GM21423 (cell line): Measurements from ENCODE around the gene SPAG17.

Source experiments
- ATAC-seq: cut with Tn5 transposase; IDR thresholded peaks from one replicate; pipeline ENCODE4 v1.9.1; 2021; ENCODE audit warnings: mild to moderate bottlenecking, moderate library complexity; ENCODE audit not compliant: unreplicated experiment

Gene SPAG17

DNA sequence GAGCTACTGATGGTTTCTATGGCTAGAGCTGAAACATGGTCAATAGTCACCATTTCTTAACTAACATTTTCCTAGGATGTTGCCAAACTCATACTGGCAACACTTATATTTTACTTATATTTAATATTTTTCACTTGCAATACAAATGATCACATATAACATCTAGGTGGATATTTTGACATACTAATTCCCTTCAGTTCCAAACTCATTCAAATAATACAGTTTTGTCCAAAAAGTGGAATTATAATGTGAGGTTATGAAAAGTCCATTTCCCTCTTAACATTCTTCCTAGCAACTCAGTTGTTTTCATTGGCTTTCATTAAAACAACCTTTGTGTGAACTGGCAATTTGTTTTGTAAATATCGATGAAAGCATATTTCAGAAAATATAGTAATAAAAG is 16.0 kb downstream of the SPAG17 start:
- ATAC-seq = no peak

DNA sequence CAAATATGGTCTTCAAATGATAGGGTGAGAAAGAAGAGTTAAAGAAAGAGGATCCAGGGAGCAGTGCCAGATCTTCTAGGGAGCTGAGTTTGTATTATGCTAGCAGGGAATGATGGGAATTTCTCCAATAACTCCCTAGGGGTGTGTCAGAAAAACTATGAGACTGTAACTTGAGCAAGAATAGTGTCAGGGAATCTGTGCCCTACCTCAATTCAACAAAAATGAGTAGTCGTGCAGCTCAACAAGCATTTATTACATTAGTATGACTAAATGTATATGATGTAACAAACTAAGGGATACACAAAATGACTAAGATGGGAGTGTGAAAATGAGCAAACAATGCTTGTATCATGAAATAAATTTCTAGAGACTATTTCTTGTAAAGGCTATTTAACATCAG is 24.2 kb downstream of the SPAG17 start:
- ATAC-seq = no peak

DNA sequence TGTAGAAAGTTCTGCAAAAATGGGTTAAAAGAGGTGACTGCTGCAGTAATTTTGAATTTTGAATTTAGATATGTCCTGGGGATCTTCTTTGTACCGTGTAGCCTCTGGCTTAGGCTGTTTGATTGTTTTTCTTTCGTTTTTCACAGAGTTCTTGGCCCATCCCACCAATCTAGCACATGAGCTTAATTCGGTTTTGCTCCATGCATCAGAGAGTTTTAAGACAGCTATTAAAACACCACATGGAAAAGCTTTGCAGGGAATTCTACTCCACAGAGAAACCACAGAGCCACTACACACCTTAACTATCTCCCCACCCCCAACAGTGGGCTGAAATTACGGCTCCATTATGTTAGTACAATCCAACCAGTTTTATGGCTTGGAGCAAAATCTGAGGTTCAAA is 25.5 kb downstream of the SPAG17 start:
- no peak for ATAC-seq

DNA sequence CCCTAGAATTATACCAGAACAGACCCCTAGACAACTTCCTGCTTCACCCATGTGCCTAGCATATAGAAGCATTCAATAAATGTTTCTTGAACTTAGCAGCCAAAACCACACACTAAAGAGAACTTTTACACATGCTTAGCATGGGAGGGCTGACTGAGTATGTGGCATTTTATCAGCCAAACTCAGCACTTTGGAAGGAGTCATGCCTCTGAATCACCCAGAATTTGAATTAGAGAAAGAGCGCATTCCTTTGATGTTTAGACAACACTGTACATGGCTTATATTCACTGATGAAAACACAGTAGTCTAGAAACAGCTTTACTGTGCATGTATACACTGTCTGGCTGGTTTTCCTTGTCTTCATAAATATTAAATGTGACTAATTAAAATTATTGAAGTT is 26.1 kb downstream of the SPAG17 start:
- no peak for ATAC-seq

DNA sequence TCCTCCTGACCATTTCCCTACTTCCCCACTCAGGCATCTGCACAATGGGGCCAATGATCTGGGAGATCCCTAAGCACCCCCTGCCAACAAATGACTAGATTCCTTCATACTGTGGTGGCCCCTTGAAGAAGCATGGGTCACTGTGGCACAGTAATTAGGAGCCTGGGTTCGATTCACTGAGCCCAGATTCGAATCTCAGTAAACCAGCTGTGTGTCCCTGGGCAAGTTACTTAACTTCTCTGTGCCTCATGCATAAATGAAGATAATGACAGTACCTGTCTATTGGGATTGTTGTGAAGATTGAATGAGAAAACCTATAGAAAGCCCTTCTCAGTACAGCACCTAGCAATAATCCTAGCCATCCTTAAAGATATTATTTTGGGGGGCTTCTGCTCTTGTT is 27.5 kb downstream of the SPAG17 start:
- no peak for ATAC-seq

DNA sequence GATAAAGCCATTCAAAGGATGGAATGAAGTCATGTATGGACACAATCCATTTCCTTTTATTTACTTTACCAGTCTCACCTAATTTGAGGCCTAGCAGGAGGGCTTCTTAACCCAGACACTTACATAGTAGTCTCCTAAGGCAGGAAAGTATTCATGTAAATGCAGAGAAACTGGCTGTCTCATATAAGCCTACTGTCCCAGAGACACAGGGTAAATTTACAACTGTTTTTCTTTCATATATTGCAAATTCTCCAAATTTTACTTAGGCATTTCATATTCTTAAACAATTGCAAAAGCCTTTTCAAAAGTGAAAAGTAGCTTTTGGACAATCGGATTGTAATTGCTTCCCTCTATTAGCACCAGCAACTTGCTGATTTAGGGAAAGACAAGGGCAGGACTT is 29.9 kb downstream of the SPAG17 start:
- no peak for ATAC-seq

DNA sequence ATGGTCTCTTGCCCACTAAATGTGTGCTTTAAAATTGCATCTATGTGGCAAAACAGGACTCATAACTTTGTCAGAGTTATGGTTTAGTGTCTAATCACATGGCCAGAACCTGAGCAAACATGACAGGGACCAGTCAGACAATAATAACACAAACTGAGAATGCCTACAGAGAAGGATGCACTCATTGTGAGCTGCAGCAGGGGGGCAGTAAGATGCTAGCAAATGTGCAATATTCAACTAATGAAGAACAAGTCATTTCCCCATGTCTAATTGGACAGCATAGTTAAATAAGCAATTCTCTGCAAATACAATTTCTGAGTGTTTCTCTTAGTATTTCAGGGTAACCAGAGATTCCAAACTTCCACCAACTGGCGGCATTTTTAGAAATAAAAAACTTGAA is 30.8 kb downstream of the SPAG17 start:
- no peak for ATAC-seq

DNA sequence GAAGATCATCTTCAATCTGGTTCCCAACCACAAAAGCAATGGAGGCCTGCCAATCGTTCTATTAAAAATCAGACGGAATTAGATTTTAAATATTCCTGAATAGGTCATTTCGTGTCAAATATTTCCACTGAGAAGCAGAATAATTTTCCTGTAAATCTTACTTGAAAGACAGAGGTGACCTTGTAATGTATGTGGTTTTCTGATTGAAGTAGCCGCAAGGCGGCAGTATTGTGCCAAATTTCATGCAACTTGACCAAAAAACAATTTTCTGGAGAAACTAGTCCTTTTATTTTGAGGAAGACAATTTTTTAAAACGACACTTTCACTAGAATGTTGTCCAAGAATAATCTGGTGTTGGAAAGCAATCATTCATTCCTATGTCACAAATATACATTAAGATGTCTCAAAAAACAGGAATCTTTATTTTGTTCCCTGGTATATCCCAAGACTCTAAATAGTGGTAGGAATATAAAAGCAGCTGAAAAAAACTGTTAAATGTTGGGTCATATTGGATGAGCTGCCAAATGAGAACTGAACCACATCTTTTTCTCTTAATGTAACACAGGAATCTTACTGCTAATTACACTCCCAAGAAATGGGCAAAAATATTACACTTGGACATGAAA is 33.6 kb downstream of the SPAG17 start:
- no peak for ATAC-seq

DNA sequence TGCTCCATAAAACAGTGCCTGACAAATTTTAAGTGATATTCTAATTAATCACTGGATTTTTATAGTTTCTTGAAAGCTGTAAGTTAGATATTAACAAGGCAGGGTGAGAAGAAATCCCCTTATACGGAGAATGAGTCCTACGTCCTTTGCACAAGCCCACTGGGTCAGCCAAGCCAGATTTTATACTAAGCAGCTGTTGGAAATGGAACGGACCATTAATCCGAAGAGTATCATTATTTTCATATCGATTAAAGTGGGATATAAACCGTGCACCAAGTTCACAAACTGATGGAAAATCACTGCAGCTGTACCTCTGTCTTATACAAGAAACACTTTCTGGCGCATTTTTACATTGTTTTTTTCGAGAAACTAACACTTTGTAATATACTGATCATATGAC is 35.2 kb downstream of the SPAG17 start:
- no peak for ATAC-seq

DNA sequence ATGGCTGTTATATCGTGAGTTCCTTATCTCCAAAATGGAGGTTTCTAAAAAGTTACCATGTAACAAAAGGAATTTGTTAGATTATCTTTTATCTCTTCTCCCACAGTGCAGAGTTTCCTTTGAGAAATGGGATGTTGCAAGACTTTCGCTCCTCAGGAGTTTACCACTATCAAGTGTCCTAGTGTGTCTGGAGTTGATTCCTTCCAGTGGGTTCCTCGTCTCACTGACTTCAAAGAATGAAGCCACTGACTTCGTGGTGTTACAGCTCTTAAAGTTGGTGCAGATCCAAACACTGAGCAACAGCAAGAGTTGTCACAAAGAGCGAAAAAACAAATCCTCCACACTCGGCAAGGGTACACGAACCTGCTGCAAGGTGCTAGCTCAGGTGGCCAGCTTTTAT is 37.0 kb downstream of the SPAG17 start:
- ATAC-seq = no peak

DNA sequence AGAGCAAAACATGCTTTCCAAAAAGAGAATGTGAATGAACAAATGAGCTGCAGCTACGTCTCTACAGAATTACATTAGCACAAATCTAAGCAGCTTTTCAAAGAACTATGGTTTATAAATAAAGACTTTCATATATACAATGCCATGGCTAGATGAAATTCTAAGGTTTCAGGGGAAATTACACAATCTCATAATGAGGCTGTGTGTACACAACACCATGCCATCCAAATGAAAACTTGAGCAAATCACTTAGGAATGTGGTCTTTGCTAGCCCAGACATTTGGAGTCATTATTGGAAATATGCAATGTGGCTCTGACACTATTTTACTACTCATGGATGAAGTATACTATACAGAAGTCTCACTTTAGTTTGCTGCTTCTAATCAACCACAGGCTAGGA is 37.5 kb downstream of the SPAG17 start:
- ATAC-seq = no peak

DNA sequence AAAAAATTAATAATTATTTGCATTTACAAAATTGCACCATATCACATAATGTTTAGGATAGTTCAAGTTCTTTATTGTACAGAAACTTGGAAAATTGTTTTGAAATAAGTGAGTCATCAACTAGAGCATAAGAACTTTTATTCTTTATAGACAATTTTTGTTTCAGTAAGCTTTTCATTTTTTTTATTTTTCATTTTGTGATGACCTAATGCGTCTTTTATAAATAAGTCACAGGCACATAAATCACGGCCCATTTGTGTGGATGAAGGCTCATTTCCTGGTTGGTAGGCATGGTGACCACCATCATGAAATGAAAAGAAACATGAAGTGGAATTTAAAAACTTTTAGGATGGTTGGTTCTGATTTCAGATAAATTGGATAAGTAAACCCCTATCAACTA is 39.3 kb downstream of the SPAG17 start:
- ATAC-seq = no peak

DNA sequence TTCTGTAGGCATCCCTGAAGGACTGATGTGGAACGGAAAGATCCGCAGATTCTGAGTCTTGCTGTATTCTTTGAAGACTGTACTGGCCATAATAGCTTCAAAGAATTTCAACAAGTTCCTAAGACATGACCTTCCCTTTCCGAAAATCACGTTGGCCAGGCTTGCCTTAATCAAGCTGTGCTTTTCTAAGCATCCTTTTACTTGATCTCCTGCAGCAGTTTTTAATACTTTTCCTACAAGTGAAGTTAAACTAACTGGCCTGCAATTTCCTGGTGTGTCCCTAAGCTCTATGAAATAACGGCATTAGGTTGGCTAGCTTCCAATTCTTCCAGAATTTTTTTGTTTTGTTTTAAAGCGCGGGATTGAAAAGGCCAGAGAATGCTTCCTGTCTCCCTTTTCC is 40.3 kb downstream of the SPAG17 start:
- no peak for ATAC-seq

DNA sequence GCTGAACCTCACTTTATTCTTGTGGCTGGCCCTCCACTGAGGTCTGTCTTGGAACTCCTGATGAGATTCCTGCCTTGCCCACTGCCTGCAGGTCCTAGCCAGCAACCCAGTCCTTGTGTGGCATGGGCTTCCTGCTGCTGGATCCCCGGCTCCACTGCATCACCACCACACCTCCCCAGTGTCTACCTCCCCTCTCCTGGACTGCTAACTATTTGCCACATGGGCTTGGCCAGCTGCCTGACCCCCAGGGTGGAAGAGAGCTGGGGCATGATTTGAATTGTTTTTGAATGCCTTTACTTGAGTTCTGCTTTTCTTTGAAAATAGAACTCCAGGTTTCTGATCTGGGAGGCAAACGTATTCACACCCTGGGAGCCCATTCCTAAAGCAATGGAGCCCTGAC is 41.2 kb downstream of the SPAG17 start:
- ATAC-seq = no peak

DNA sequence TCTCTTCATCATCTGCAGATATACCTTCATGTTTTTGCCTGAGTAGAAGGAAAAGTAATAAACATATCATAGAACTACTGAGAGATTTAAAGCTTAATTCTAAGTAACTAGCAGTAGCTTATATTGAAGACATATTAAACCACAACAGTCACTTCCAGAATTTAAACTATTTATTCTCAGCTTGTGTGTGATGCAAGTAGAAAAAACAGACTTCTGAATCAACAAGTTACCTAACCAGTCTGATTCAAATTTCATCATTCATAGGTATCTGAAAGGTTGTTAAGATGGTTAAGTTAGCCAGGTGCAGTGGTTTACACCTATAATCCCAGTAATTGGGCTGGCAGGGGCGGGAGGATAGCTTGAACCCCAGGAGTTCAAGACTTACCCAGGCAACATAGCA is 41.9 kb downstream of the SPAG17 start:
- no peak for ATAC-seq

DNA sequence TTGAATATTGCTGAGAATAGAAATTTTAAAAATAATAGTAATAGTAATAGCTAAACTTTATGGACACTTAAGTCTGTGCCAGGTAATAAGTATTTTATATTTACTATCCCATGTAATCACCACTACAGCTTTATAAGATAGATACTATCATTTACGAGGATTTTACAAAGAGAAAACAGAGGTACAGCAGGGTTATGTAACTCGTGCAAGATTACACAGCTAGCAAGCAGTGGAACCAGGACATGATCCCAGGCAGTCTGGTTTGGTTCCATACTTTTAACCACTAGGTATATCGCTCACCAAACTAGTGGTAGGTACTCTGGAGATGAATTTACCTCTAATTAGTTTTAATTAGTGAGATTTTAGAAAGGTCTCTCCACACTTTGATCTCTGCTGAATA is 42.5 kb downstream of the SPAG17 start:
- no peak for ATAC-seq

DNA sequence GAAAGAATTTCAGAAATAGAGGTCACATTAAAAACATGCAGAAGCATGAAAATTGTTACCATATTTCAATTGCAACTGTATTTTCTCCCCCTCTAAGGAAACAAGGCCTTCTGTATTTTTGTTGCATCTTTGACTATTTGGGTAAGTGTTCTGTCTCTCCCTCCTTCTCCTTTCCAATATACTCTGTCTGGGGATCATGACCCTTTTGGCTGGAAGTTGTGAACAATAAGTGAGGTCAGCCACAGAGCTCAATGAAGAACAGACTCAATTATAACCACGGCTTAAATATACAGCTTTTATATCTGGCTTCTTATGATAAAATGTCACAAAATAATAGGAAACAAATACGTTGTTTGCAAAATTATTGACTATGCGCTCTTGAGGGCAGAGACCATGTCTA is 47.1 kb downstream of the SPAG17 start:
- ATAC-seq = no peak

DNA sequence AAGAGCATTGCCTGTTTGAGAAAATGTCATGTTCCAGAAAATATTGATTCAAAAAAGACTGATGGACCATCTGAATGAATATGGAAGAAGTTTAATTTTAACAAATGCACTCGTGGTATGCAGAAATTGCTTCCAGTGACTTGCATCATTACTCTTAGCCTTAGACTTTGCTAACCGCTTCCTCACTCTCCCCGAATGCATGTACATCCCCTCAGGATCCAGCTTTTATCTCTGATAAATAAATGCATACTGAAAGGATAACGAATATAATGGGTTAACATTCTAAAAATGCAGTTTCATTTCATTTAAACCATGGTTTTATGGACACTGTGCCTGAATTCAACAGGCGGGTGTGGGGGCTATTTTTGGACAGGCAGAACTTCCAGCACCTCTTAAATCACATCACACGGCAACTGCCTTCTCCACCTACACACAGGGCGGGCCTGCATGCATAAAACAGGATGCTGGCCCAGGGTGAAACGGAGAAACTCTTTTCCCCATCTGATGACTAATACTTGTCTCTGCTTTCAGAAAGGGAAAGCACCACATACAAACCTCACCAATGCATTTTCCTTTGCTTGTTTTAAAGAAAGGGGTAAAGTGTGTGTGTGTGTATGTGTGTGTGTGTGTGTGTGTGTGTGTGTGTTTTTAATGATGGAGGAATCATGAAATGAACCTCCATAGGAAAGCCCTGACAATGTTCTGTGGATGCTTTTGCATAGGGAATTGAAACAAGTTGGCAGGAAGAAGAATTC is 48.7 kb downstream of the SPAG17 start:
- ATAC-seq = peak; percentile 100

DNA sequence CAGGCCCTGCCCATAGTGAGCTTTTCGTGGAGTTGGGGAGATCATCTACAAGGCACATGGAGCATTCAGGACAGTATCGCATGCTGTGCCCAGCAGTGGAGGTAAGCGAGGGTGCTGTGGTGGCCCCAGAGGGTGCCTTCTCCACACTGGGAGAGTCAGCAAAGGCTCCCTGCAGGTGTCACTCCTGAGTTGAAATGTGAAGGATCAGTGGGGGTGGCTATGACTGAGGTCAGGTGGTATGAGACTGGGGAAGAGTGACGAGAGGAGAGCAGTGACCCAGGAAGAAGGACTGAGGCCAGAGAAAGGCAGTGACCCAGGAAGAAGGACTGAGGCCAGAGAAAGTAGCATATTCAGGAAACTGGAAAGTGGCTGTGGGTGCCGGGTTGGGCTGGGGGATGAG is 53.0 kb downstream of the SPAG17 start:
- ATAC-seq = no peak

DNA sequence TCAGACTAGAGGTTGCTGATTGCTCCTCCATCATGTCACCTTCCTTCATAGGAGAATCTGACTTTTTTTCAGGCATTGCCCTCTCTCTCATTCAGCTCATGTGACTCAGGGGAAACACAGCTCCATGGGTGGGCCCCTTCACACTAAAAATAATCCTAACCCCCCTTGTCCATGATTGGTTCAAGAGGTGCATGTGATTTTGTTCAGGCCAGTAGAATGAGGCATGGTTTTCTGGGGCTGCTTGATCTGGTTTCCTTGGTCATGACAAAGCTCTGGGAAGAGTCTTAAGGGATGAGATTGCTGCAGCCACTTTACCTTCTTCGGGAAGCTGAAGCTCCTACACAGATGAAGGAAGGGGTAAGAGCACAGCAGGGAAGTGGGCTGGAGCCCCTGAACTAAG is 56.3 kb downstream of the SPAG17 start:
- no peak for ATAC-seq

DNA sequence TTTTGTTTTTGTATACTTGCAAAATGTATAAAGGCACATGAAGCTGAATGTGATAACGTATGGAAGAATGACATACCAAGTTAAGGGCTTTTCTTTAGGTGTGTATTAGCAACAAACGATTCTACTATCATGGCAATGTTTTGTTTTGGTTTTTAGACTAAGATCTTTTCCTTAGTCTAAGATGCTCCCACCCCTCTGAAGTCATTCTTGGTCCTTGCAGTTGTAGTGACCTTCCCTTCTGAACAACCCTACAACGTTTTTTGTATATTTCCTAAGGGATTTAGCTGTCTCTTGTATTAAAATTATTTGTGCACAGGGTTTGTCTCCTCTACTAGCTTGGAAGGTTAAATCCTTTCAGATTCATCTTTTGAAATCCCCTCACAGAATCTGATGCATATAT is 61.0 kb downstream of the SPAG17 start:
- ATAC-seq = no peak

DNA sequence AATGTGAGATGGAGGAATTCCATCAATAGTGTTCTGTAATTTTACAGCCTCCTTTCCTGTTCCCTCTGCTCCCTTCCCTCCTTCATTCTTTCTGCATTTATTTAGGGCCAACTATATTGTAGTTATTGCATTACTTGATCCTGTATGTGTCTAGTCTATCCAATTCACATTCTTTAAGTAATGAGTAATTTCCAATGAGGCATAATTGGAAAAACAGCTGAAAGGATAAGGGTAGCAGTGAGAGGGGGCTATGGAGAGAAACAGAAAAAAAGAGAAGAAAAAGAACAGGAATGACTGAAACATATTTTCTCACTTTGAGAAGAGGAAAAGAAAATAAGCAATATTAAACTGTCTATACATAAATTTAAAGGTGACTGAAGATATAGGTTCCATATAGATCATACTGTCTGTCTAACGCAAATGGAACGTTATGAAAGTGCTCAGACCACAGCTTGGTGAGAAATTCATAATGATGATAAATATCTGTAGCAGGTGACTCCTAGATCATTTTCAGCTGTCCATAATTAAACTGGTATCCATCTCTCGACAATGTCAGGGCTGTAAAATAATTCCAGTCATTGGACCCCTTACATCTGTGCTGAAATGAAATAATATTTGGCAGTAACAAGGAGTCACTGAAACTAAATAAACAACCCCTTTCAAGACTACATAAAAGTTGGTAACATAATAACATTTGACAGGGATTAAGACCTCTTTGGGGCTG is 61.8 kb downstream of the SPAG17 start:
- no peak for ATAC-seq
